Thymus (tissue), 14 donors: Measurements from ENCODE around the gene MFSD11. TPM values are rescaled to one million over a fixed set of nuclear protein-coding genes. Genes with fewer than 3 reads are reported as not detected.

ENCODE experiments used
- DNase-seq, 9 donors: peaks; one replicate each; pipeline ENCODE4 v3.0.0-alpha.2; 2013; ENCODE audit warnings: low spot score in 9 of 9, low read depth in 6 of 9, missing footprints in 1 of 9
- H3K27ac ChIP-seq, 2 donors: one replicate each; pipeline ENCODE4 v1.5.1; 2013; ENCODE audit warnings: control low read depth in 1 of 2, low read depth in 1 of 2, low read length in 1 of 2, mild to moderate bottlenecking in 1 of 2, moderate library complexity in 1 of 2
- H3K27me3 ChIP-seq, 2 donors: one replicate each; pipeline ENCODE4 v1.5.1; 2013; ENCODE audit warnings: low read length in 1 of 2; ENCODE audit not compliant: control insufficient read depth in 2 of 2, insufficient read depth in 1 of 2
- H3K36me3 ChIP-seq, 2 donors: one replicate each; pipeline ENCODE4 v1.5.1; 2013; ENCODE audit warnings: low read length in 1 of 2, mild to moderate bottlenecking in 1 of 2, moderate library complexity in 1 of 2; ENCODE audit not compliant: control insufficient read depth in 2 of 2, insufficient read depth in 2 of 2
- H3K4me1 ChIP-seq, 2 donors: one replicate each; pipeline ENCODE4 v1.5.1; 2013; ENCODE audit warnings: low read length in 2 of 2; ENCODE audit not compliant: control insufficient read depth in 2 of 2, insufficient read depth in 2 of 2
- H3K4me3 ChIP-seq, 2 donors: one replicate each; pipeline ENCODE4 v1.5.1; 2013; ENCODE audit warnings: low read length in 2 of 2, control low read depth in 1 of 2, mild to moderate bottlenecking in 1 of 2
- H3K9me3 ChIP-seq, 2 donors: one replicate each; pipeline ENCODE4 v1.5.1; 2013; ENCODE audit warnings: low read length in 1 of 2, mild to moderate bottlenecking in 1 of 2; ENCODE audit not compliant: control insufficient read depth in 2 of 2, insufficient read depth in 1 of 2
- WGBS: extraction: QIAGEN DNeasy Blood & Tissue Kit; methylation state at CpG from one replicate; pipeline ENCODE4 v1.1.7; 2013; 5-methylcytosine and 5-hydroxymethylcytosine counted together
- long read RNA-seq, 10 donors: transcript quantifications; one replicate each; lab custom pipeline, GENCODE V29; 2026
- polyA plus RNA-seq: library from polyadenylated mRNA; stranded (reverse); fragments of 200-250 nt; gene quantifications from one replicate; pipeline ENCODE4 v1.2.3, GENCODE V29; 2013
- total RNA-seq: library from RNA; stranded (reverse); fragments of 120-200 nt; gene quantifications from one replicate; pipeline ENCODE4 v1.2.4, GENCODE V29; 2013
- donor health status: healthy.

MFSD11 gene
- total RNA-seq (16.8 TPM), polyA plus RNA-seq (17.3 TPM)
- long read RNA-seq, donor 1, partial matches to known transcripts: 0 of 1 reads
- long read RNA-seq, donor 1, other reads (novel, unspliced or antisense): 0 of 1 reads
- long read RNA-seq, donor 2: 0 reads
- long read RNA-seq, donor 3, partial matches to known transcripts: 0 of 5 reads
- long read RNA-seq, donor 3, other reads (novel, unspliced or antisense): 0 of 5 reads
- long read RNA-seq, donor 4: 0 reads
- long read RNA-seq, donor 5, partial matches to known transcripts: 0 of 6 reads
- long read RNA-seq, donor 5, other reads (novel, unspliced or antisense): 0 of 6 reads
- long read RNA-seq, donor 6, partial matches to known transcripts: 5 of 7 reads
- long read RNA-seq, donor 6, other reads (novel, unspliced or antisense): 0 of 7 reads
- long read RNA-seq, donor 7, partial matches to known transcripts: 0 of 3 reads
- long read RNA-seq, donor 7, other reads (novel, unspliced or antisense): 0 of 3 reads
- long read RNA-seq, donor 8, partial matches to known transcripts: 0 of 2 reads
- long read RNA-seq, donor 8, other reads (novel, unspliced or antisense): 0 of 2 reads
- long read RNA-seq, donor 9, partial matches to known transcripts: 5 of 12 reads
- long read RNA-seq, donor 9, other reads (novel, unspliced or antisense): 0 of 12 reads
- long read RNA-seq, donor 10, partial matches to known transcripts: 0 of 2 reads
- long read RNA-seq, donor 10, other reads (novel, unspliced or antisense): 0 of 2 reads

- H3K4me3 ChIP-seq: peak within 1 kb of the TSS; percentile 85 to 96
- peaks cover 0 to 6% of the 10 kb centered on the region in 2 donors for H3K9me3 ChIP-seq
- peaks cover 16 to 19% of the 10 kb centered on the region in 2 donors for H3K4me1 ChIP-seq
- DNase-seq: peak in 8 of 9 donors; percentile 75 to 94 (median 90)
- no peaks in the 10 kb centered on the region for H3K27me3 ChIP-seq
- H3K36me3 ChIP-seq: peaks cover 4 to 50% of the 10 kb centered on the region in 2 donors
- under 1% methylated on average over 57 of the region's 57 CpGs for WGBS
- peak within 1 kb of the TSS; percentile 98 to 100 for H3K27ac ChIP-seq
Measured at GRCh38 chr17:76737676-76738467, at the start of gene MFSD11. TSS of gene MFSD11 (plus strand) at chr17:76738119. CDS start at chr17:76738353, 234 bp downstream.

DNA sequence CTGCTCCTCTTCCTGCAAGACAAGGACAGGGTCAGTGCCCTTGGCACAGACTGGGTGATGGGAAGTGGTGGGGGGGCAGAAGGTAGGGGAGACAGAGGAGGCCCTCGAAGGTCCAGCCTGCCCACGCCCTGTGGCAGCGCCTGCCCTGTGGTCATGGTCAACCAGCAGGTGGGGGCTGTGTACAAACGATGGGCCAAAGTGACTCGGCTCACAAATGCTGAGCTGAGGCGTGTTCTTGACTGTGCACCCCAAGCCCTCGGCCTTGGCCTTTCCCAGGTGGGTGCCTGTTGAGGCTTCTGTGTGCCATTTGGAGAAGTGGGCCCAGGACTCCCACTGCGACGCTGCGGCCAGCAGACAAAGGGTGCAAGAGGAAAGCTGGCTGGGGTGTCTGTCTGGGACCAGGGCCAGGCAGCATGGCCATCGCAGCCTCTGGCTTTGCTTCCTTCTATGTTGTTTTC is 49.7 kb upstream of the MFSD11 start:
- 89% methylated on average over 11 of the region's 11 CpGs for WGBS
- H3K9me3 ChIP-seq: peaks cover 0 to 4% of the 10 kb centered on the region in 2 donors
- H3K36me3 ChIP-seq: no peaks in the 10 kb centered on the region
- no peak overlapping the region for H3K27ac ChIP-seq
- no peak for DNase-seq
- H3K4me3 ChIP-seq: no peak overlapping the region
- peaks cover 0 to 18% of the 10 kb centered on the region in 2 donors for H3K4me1 ChIP-seq
- H3K27me3 ChIP-seq: no peaks in the 10 kb centered on the region

DNA sequence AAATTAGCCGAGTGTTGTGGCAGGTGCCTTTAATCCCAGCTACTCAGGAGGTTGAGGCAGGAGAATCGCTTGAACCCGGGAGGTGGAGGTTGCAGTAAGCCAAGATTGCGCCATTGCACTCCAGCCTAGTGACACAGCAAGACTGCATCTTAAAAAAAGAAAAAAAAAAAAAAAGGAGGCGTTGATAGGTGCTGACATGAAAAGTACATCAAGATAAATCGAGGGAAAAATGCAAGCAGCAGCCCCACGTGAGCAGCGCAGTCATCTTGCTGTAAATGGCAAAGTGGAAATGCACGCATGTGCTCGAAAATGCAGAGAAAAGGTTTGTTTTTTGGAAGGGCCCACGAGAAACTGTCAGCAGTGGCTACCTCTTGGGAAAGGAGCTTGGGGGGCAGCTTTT is 48.1 kb upstream of the MFSD11 start:
- no peaks in the 10 kb centered on the region for H3K36me3 ChIP-seq
- peaks cover 0 to 16% of the 10 kb centered on the region in 2 donors for H3K4me1 ChIP-seq
- no peak overlapping the region for H3K4me3 ChIP-seq
- no peak for DNase-seq
- no peak overlapping the region for H3K27ac ChIP-seq
- no peaks in the 10 kb centered on the region for H3K27me3 ChIP-seq
- WGBS: 98% methylated on average over 11 of the region's 11 CpGs
- H3K9me3 ChIP-seq: peaks cover 0 to 4% of the 10 kb centered on the region in 2 donors

DNA sequence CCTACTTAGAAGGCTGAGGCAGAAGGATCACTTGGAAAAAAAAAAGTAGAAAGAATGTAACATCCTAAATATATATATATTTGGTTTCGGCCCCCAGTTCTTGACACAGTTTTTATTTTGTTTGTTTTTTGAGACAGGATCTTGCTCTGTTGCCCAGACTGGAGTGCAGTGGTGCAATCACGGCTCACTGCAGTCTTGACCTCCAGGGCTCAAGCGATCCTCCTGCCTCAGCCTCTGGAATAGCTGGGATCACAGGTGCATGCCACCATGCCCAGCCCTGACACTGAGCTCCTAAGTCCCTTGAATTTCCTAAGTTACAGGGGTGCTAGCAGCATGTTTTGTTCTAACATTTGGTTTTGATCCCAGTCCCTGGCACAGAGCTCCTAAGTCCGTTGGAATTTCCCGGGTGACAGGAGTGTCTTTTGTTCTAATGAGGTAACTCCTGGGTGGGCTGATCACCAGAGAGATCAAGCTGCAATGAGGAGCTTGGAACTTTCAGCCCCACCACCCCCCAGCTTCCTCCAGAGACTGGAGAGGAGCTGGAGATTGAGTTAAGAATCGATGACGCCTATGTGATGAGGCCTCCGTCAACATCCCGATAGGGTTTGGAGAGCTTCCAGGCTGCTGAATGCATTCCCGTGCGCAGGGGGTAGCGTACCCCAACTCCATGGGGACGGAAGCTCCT is 47.2 kb upstream of the MFSD11 start:
- Histone ChIP-seq H3K27me3 (no peaks in the 10 kb centered on the region), H3K9me3 (peaks cover 0 to 4% of the 10 kb centered on the region in 2 donors), H3K4me3 (no peak overlapping the region), H3K4me1 (peaks cover 0 to 22% of the 10 kb centered on the region in 2 donors), H3K27ac (no peak overlapping the region), H3K36me3 (no peaks in the 10 kb centered on the region)
- no peak for DNase-seq
- 97% methylated on average over 13 of the region's 13 CpGs for WGBS

DNA sequence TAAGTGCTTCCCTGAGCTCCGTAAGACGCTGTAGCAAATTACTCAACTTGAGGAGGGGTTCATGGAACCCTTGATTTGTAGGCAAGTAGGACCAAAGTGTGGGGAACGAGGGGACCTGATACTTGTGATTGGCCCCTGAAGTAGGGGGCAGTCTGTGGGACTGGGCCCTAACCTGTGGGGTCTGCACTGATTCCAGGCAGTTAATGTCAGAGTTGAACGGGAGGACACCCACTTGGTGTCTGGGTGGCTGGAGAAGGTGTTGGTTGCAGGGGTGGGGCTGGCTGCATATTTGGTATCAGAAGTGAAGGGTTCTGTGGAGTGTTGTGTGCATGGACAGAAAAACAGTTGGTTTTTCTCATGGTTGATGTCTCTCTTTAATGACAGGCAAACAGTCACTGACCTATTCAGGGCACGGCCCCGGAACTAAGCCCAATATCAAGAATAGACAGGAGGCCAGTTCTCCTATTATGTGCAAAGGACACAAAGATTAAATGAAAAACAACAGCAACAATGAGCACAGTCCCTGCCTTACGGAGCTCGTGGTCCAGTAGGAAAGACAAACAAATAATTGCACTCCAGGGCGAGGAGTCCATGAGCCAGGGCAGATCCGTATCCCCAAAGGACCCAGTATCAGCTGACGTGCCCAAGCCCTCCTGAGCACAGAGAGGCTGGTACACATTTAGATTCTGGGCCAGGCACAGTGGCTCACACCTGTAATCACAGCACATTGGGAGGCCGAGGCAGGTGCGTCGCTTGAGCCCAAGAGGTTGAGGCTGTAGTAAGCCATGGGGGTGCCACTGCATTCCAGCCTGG is 46.3 kb upstream of the MFSD11 start:
- peaks cover 0 to 23% of the 10 kb centered on the region in 2 donors for H3K4me1 ChIP-seq
- no peak overlapping the region for H3K27ac ChIP-seq
- peaks cover 0 to 4% of the 10 kb centered on the region in 2 donors for H3K9me3 ChIP-seq
- no peaks in the 10 kb centered on the region for H3K27me3 ChIP-seq
- 98% methylated on average over 14 of the region's 14 CpGs for WGBS
- H3K4me3 ChIP-seq: no peak overlapping the region
- DNase-seq: no peak
- H3K36me3 ChIP-seq: no peaks in the 10 kb centered on the region

GRCh38 chr17:76695059-76695831 is 42.7 kb upstream of the MFSD11 start:
- Histone ChIP-seq H3K4me3 (no peak overlapping the region), H3K9me3 (no peaks in the 10 kb centered on the region), H3K27me3 (no peaks in the 10 kb centered on the region), H3K27ac (no peak overlapping the region), H3K36me3 (no peaks in the 10 kb centered on the region), H3K4me1 (peaks cover 0 to 30% of the 10 kb centered on the region in 2 donors)
- WGBS: 92% methylated on average over 16 of the region's 16 CpGs
- no peak for DNase-seq

GRCh38 chr17:76696763-76697701 is 40.9 kb upstream of the MFSD11 start:
- Histone ChIP-seq H3K27ac (peak overlapping the region in 1 of 2 donors; percentile 17), H3K36me3 (no peaks in the 10 kb centered on the region), H3K27me3 (no peaks in the 10 kb centered on the region), H3K4me3 (no peak overlapping the region), H3K4me1 (peaks cover 0 to 34% of the 10 kb centered on the region in 2 donors), H3K9me3 (no peaks in the 10 kb centered on the region)
- 91% methylated on average over 25 of the region's 25 CpGs for WGBS
- DNase-seq: no peak
